HepG2 (cell line): ENCODE data around the gene ZBTB7C. TPM values are rescaled to one million over a fixed set of nuclear protein-coding genes. Genes with fewer than 3 reads are reported as not detected.

Experiments used
- ATAC-seq: fragments of 200-7000 bp; cut with Tn5 transposase; 3 replicates; pipeline ENCODE4 v1.9.1; 2020; ENCODE audit warnings: mild to moderate bottlenecking, moderate library complexity
- BruUV-seq: library from RNA; stranded (reverse); fragments of 400-500 nt; replicated peaks from 2 replicates; lab custom pipeline; 2021; lab: Mats Ljungman, UMichigan
- CTCF ChIA-PET: fragments of 300-600 bp; formaldehyde crosslinking; extraction: SDS; loops from one replicate; lab custom pipeline; 2021; ENCODE audit warnings: low total read pairs, inconsistent platforms, low intra/inter-chr PET ratio; lab: Yijun Ruan, JAX
- POLR2A ChIA-PET: fragments of 350-600 bp; sonication (Branson Sonifier 250); formaldehyde crosslinking; loops from one replicate; lab custom pipeline; 2020; ENCODE audit warnings: antibody characterized with exemption, inconsistent platforms; lab: Yijun Ruan, JAX
- DNase-seq: peaks from one replicate; pipeline ENCODE4 v3.0.0-alpha.2; 2015; ENCODE audit warnings: low spot score
- FAIRE-seq: peaks from 3 replicates; lab custom pipeline; 2011; peaks lifted over from hg19 to GRCh38; lab: Jason Lieb, UNC
- H2AFZ ChIP-seq: one replicate; pipeline ENCODE4 v1.6.1; 2011; ENCODE audit warnings: low read length, inconsistent platforms
- H3K27ac ChIP-seq: fragments of 300-600 bp; 3 replicates; pipeline ENCODE4 v1.8.0; 2011; ENCODE audit warnings: mixed run types, mild to moderate bottlenecking, mixed read lengths, low read length, inconsistent platforms; ENCODE audit not compliant: insufficient read depth; ENCODE audit errors: extremely low read length
- H3K27me3 ChIP-seq, 2 experiments: fragments of 200-600 bp in 1 of 2; 2 replicates in 1 of 2; 3 replicates in 1 of 2; pipeline versions ENCODE4 v1.6.0 to v1.8.0; 2011; ENCODE audit warnings: low read length in 2 of 2, mild to moderate bottlenecking in 2 of 2, moderate library complexity in 2 of 2, inconsistent platforms in 1 of 2; ENCODE audit not compliant: insufficient read depth in 2 of 2, control insufficient read depth in 1 of 2
- H3K36me3 ChIP-seq, 2 experiments: fragments of 200-600 bp in 1 of 2; replicated peaks in 1 of 2; 2 replicates in 1 of 2; 3 replicates in 1 of 2; pipeline versions ENCODE4 v1.5.1 to v1.8.0; 2011; ENCODE audit warnings: low read length in 2 of 2, inconsistent platforms in 1 of 2; ENCODE audit not compliant: insufficient read depth in 2 of 2, control insufficient read depth in 1 of 2
- H3K4me1 ChIP-seq: 2 replicates; pipeline ENCODE4 v1.5.1; 2012; ENCODE audit warnings: low read length, inconsistent platforms; ENCODE audit not compliant: insufficient read depth
- H3K4me2 ChIP-seq: 2 replicates; pipeline ENCODE4 v1.6.0; 2011; ENCODE audit warnings: low read depth, low read length, inconsistent platforms
- H3K4me3 ChIP-seq, 3 experiments: fragments of 200-600 bp in 1 of 3; sonication (generic), shearing (Covaris generic) in 1 of 3; replicated peaks in 1 of 3; 2 replicates each; pipeline ENCODE4 v1.5.1; 2011 to 2016; ENCODE audit warnings: low read length in 3 of 3, inconsistent platforms in 2 of 3, low read depth in 2 of 3, mild to moderate bottlenecking in 2 of 3, control low read depth in 1 of 3, mixed read lengths in 1 of 3; ENCODE audit not compliant: insufficient read depth in 1 of 3
- H3K79me2 ChIP-seq: one replicate; pipeline ENCODE4 v1.6.1; 2011; ENCODE audit warnings: low read length, inconsistent platforms; ENCODE audit not compliant: insufficient read depth
- H3K9ac ChIP-seq: 2 replicates; pipeline ENCODE4 v1.6.0; 2011; ENCODE audit warnings: mild to moderate bottlenecking, low read depth, low read length, inconsistent platforms; ENCODE audit not compliant: insufficient read depth
- H3K9me3 ChIP-seq: 2 replicates; pipeline ENCODE4 v1.5.1; 2012; ENCODE audit warnings: mild to moderate bottlenecking, low read length
- H4K20me1 ChIP-seq: 2 replicates; pipeline ENCODE4 v1.6.0; 2011; ENCODE audit warnings: inconsistent platforms, mild to moderate bottlenecking, low read length, moderate library complexity; ENCODE audit not compliant: insufficient read depth
- ATF7-NPFF ChIP-seq: sonication (generic); formaldehyde crosslinking; IDR thresholded peaks from 2 replicates; pipeline ENCODE4 v1.8.1; 2023; ENCODE audit warnings: mild to moderate bottlenecking, low read depth, missing genetic modification reagents, moderate library complexity
- IRF9 ChIP-seq: sonication (generic); formaldehyde crosslinking; IDR thresholded peaks from 2 replicates; pipeline ENCODE4 v1.8.0; 2022; ENCODE audit warnings: missing genetic modification reagents, mild to moderate bottlenecking, borderline replicate concordance
- KAT8 ChIP-seq: IDR thresholded peaks from 2 replicates; pipeline ENCODE4 v1.6.1; 2016; ENCODE audit warnings: missing genetic modification reagents, missing compliant biosample characterization
- KMT2A ChIP-seq: sonication (generic); formaldehyde crosslinking; IDR thresholded peaks from 2 replicates; pipeline ENCODE4 v1.4.0; 2020; ENCODE audit warnings: missing genetic modification reagents
- POGZ ChIP-seq: sonication (generic); formaldehyde crosslinking; IDR thresholded peaks from 2 replicates; pipeline ENCODE4 v1.4.0; 2020; ENCODE audit warnings: mild to moderate bottlenecking, missing genetic modification reagents
- POLR2A ChIP-seq, 2 experiments: IDR thresholded peaks; 2 replicates each; pipeline ENCODE4 v1.6.1; 2011; ENCODE audit warnings: low read depth in 2 of 2, low read length in 2 of 2, mild to moderate bottlenecking in 1 of 2, moderate library complexity in 1 of 2; ENCODE audit not compliant: insufficient read depth in 1 of 2
- RXRB ChIP-seq: IDR thresholded peaks from 2 replicates; pipeline ENCODE4 v1.6.1; 2016; ENCODE audit warnings: borderline replicate concordance, missing genetic modification reagents, missing compliant biosample characterization
- SALL2 ChIP-seq: sonication (generic); formaldehyde crosslinking; IDR thresholded peaks from 2 replicates; pipeline ENCODE4 v1.8.1; 2023; ENCODE audit warnings: mild to moderate bottlenecking, missing genetic modification reagents, inconsistent platforms
- TEF ChIP-seq: sonication (generic); formaldehyde crosslinking; IDR thresholded peaks from 2 replicates; pipeline ENCODE4 v1.5.0; 2020; ENCODE audit warnings: missing genetic modification reagents
- THAP7 ChIP-seq: sonication (generic); formaldehyde crosslinking; IDR thresholded peaks from 2 replicates; pipeline ENCODE4 v1.8.1; 2023; ENCODE audit warnings: mild to moderate bottlenecking, missing genetic modification reagents
- ZNF224 ChIP-seq: sonication (generic); formaldehyde crosslinking; IDR thresholded peaks from 2 replicates; pipeline ENCODE4 v1.5.0; 2020; ENCODE audit warnings: mild to moderate bottlenecking, missing genetic modification reagents
- ZNF761 ChIP-seq: sonication (generic); formaldehyde crosslinking; conservative IDR thresholded peaks from 2 replicates; pipeline ENCODE4 v1.4.0; 2020; ENCODE audit warnings: mild to moderate bottlenecking, missing genetic modification reagents
- ZNF775 ChIP-seq: sonication (generic); formaldehyde crosslinking; IDR thresholded peaks from 2 replicates; pipeline ENCODE4 v1.4.0; 2020; ENCODE audit warnings: missing genetic modification reagents, mild to moderate bottlenecking, moderate library complexity, borderline replicate concordance
- WGBS: methylation state at CpG from one replicate; pipeline ENCODE4 v1.1.6; 2017; ENCODE audit warnings: low lambda C conversion rate; 5-methylcytosine and 5-hydroxymethylcytosine counted together
- in situ Hi-C: cut with HindIII; loops from 2 replicates; pipeline ENCODE4 v1.10.0; 2017; ENCODE audit warnings: low pct_unique_long_range_greater_than_20kb; ENCODE audit not compliant: extremely low pct_ligation_motif_present
- intact Hi-C: fragments of 100-400 bp; cut with micrococcal nuclease; formaldehyde crosslinking; loops from one replicate; pipeline ENCODE4 v1.10.0; 2022; ENCODE audit not compliant: unreplicated experiment
- polyA plus RNA-seq, 8 experiments: library from polyadenylated mRNA; depleted of rRNA in 3 of 8; stranded (reverse) in 7 of 8; unstranded in 1 of 8; fragments of >200 nt; fragmentation: Illumina TruSeq in 4 of 8; extraction: Trizol in 4 of 8; gene quantifications; 2 replicates each; pipeline versions ENCODE4 v1.2.1 to v1.2.3, GENCODE V29; 2011 to 2016; ENCODE audit warnings: low read depth in 4 of 8, missing spikeins in 1 of 8, mixed read lengths in 1 of 8; ENCODE audit not compliant: insufficient read depth in 1 of 8
- total RNA-seq, 5 experiments: library from RNA; depleted of rRNA; stranded (reverse); fragments of >200 nt; fragmentation: Illumina TruSeq; extraction: Trizol; gene quantifications; 2 replicates each; pipeline ENCODE4 v1.2.3, GENCODE V29; 2016; ENCODE audit warnings: low read depth in 1 of 5
- TF ChIP-seq, protein P1 (sequence below): sonication (generic); formaldehyde crosslinking; conservative IDR thresholded peaks from 2 replicates; pipeline ENCODE4 v1.8.0; 2022; ENCODE audit warnings: mild to moderate bottlenecking, moderate library complexity, missing genetic modification reagents
- TF ChIP-seq, protein P2 (sequence below): IDR thresholded peaks from 2 replicates; pipeline ENCODE4 v1.6.1; 2016; ENCODE audit warnings: missing biosample characterization, missing genetic modification reagents, low read depth

ZBTB7C gene
- total and polyA plus RNA-seq, 2 of the 13 experiments (the other 11 are each of a cell fraction or from before 2014, with no cell fraction given) = 0.01 to 0.04 TPM

- H3K9ac ChIP-seq = no peak overlapping the region
- ChIA-PET POLR2A (no interaction called here), CTCF (no interaction called here)
- no peak overlapping the region for H2AFZ ChIP-seq
- H3K27me3 ChIP-seq = peaks cover 0 to 3% of the 10 kb centered on the region in 2 experiments; a peak in 3 of 5 replicates
- H3K9me3 ChIP-seq = no peaks in the 10 kb centered on the region
- no peak overlapping the region for H3K27ac ChIP-seq
- DNase-seq (no peak), FAIRE-seq (no peak), ATAC-seq (no peak)
- no peaks in the 10 kb centered on the region for H3K4me1 ChIP-seq
- WGBS = 0% methylated on average over 2 of the region's 4 CpGs
- no peak for TF ChIP-seq TEF
- TF ChIP-seq ATF7-NPFF (CRISPR knock-in tag) = no peak
- TF ChIP-seq, protein P1, sequence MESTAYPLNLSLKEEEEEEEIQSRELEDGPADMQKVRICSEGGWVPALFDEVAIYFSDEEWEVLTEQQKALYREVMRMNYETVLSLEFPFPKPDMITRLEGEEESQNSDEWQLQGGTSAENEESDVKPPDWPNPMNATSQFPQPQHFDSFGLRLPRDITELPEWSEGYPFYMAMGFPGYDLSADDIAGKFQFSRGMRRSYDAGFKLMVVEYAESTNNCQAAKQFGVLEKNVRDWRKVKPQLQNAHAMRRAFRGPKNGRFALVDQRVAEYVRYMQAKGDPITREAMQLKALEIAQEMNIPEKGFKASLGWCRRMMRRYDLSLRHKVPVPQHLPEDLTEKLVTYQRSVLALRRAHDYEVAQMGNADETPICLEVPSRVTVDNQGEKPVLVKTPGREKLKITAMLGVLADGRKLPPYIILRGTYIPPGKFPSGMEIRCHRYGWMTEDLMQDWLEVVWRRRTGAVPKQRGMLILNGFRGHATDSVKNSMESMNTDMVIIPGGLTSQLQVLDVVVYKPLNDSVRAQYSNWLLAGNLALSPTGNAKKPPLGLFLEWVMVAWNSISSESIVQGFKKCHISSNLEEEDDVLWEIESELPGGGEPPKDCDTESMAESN (CRISPR knock-in tag) = no peak
- no peak for TF ChIP-seq RXRB
- TF ChIP-seq IRF9 (CRISPR knock-in tag) = no peak
- TF ChIP-seq POLR2A (IDR thresholded peaks at IDR 0.05; ENCODE audit: insufficient read depth in 1 of 2, low read depth in 2 of 2, low read length in 2 of 2) = no peak
- TF ChIP-seq ZNF761 (CRISPR knock-in tag) = no peak
- TF ChIP-seq, protein P2, sequence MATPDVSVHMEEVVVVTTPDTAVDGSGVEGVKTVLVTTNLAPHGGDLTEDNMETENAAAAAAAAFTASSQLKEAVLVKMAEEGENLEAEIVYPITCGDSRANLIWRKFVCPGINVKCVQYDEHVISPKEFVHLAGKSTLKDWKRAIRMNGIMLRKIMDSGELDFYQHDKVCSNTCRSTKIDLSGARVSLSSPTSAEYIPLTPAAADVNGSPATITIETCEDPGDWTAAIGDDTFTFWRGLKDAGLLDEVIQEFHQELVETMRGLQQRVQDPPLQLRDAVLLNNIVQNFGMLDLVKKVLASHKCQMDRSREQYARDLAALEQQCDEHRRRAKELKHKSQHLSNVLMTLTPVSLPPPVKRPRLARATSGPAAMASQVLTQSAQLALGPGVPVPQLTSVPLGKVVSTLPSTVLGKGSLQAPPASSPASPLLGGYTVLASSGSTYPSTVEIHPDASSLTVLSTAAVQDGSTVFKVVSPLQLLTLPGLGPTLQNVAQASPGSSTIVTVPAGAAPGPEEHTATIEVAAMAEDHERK = no peak
- no peak for TF ChIP-seq KAT8
- no peak for TF ChIP-seq KMT2A (CRISPR knock-in tag)
- TF ChIP-seq POGZ (CRISPR knock-in tag) = no peak
- no peak for TF ChIP-seq ZNF224 (CRISPR knock-in tag)
- no peak for TF ChIP-seq ZNF775
- no peak for TF ChIP-seq SALL2
- TF ChIP-seq THAP7 (CRISPR knock-in tag) = no peak
- no TSS peak for BruUV-seq
- no peaks in the 10 kb centered on the region for H3K36me3 ChIP-seq
- H3K4me3 ChIP-seq = no peak overlapping the region
- H4K20me1 ChIP-seq = no peaks in the 10 kb centered on the region
- H3K79me2 ChIP-seq = no peaks in the 10 kb centered on the region
- H3K4me2 ChIP-seq = no peak overlapping the region
- intact Hi-C loops = no loop called here
- in situ Hi-C loops = no loop called here
Measured at GRCh38 chr18:48042431-48042830, 366.8 kb downstream of the ZBTB7C start.
